Mucosa of descending colon (tissue), 3 donors: ENCODE measurements around the gene FAM234B. TPM values are rescaled to one million over a fixed set of nuclear protein-coding genes. Genes with fewer than 3 reads are reported as not detected.
"Not testable (repeated sequence)": the region's sequence is repeated elsewhere in the genome, so short reads cannot be mapped to it uniquely, and the experiment has no call there.

Experiments used
- ATAC-seq: fragments of 200-7000 bp; cut with Tn5 transposase; one replicate; pipeline ENCODE4 v1.9.1; 2020; ENCODE audit warnings: mild to moderate bottlenecking, moderate library complexity
- DNase-seq, 3 donors: peaks; one replicate each; pipeline ENCODE4 v3.0.0-alpha.2; 2020
- H3K36me3 ChIP-seq: fragments of 200-600 bp; one replicate; pipeline ENCODE4 v1.8.0; 2021; ENCODE audit warnings: low read depth, mild to moderate bottlenecking
- H3K4me1 ChIP-seq: fragments of 200-600 bp; one replicate; pipeline ENCODE4 v1.8.0; 2021; ENCODE audit warnings: low read depth, mild to moderate bottlenecking
- H3K4me3 ChIP-seq: fragments of 200-600 bp; one replicate; pipeline ENCODE4 v1.8.0; 2021; ENCODE audit warnings: mild to moderate bottlenecking
- H3K9me3 ChIP-seq: fragments of 200-600 bp; one replicate; pipeline ENCODE4 v1.8.0; 2021; ENCODE audit warnings: mild to moderate bottlenecking
- CTCF ChIP-seq: fragments of 200-600 bp; IDR thresholded peaks from one replicate; pipeline ENCODE4 v1.8.0; 2022; ENCODE audit warnings: antibody characterized with exemption, mild to moderate bottlenecking
- intact Hi-C, 2 donors: fragments of 100-400 bp; cut with DNase I in 1 of 2; cut with micrococcal nuclease in 1 of 2; formaldehyde crosslinking; loops; one replicate each; pipeline versions ENCODE4 v1.11.0 to v1.11.1; 2022; cut with DNase I, micrococcal nuclease
- total RNA-seq, 3 donors: library from RNA; stranded (reverse); fragmentation: NEBNext Ultra II Directional in 2 of 3; extraction: Animal tissue kit (Norgen Biotek cat#: 25700) in 2 of 3; gene quantifications; one replicate each; pipeline versions ENCODE4 v1.2.1 to v1.2.4, GENCODE V29; 2021 to 2023
- donor health status: DM: no; HTN: no; CAD: no; lungs with moderate emphysema.
- donor health status: DM: no; HTN: no; CAD: no.
- donor health status: DM: no; HTN: yes; CAD: no.

The FAM234B gene
- total RNA-seq, 3 donors from 2014 or later = 1.4 to 3.4 (median 1.9) TPM

- DNase-seq (no peak), ATAC-seq (no peak)
- intact Hi-C loops = no loop called here
- no peak for TF ChIP-seq CTCF
- H3K4me1 ChIP-seq = no peaks in the 10 kb centered on the region
- H3K9me3 ChIP-seq = no peaks in the 10 kb centered on the region
- H3K36me3 ChIP-seq = no peaks in the 10 kb centered on the region
- no peak overlapping the region for H3K4me3 ChIP-seq
Observed at GRCh38 chr12:13030541-13031291, 13.5 kb upstream of the FAM234B start.

GRCh38 chr12:13032164-13032563 is 12.0 kb upstream of the FAM234B start:
- H3K9me3 ChIP-seq = no peaks in the 10 kb centered on the region
- intact Hi-C loops = no loop called here
- no peak for TF ChIP-seq CTCF
- H3K4me3 ChIP-seq = no peak overlapping the region
- ATAC-seq (no peak), DNase-seq (no peak)
- H3K36me3 ChIP-seq = no peaks in the 10 kb centered on the region
- no peaks in the 10 kb centered on the region for H3K4me1 ChIP-seq

- DNase-seq (no peak), ATAC-seq (no peak)
- intact Hi-C loops = no loop called here
- no peak overlapping the region for H3K4me3 ChIP-seq
- no peaks in the 10 kb centered on the region for H3K36me3 ChIP-seq
- H3K9me3 ChIP-seq = no peaks in the 10 kb centered on the region
- no peak for TF ChIP-seq CTCF
- no peaks in the 10 kb centered on the region for H3K4me1 ChIP-seq
Observed at GRCh38 chr12:13033476-13033875, 10.7 kb upstream of the FAM234B start.

GRCh38 chr12:13035335-13035734 is 8.8 kb upstream of the FAM234B start:
- intact Hi-C loops = not testable (repeated sequence)

GRCh38 chr12:13036881-13037280 is 7.3 kb upstream of the FAM234B start:
- TF ChIP-seq CTCF = no peak
- DNase-seq = no peak
- H3K36me3 ChIP-seq = no peaks in the 10 kb centered on the region
- peaks cover 11% of the 10 kb centered on the region for H3K4me1 ChIP-seq
- intact Hi-C loops = no loop called here
- H3K9me3 ChIP-seq = no peaks in the 10 kb centered on the region
- H3K4me3 ChIP-seq = no peak overlapping the region
- ATAC-seq = no peak

More at GRCh38 chr12:13035335-13035734, 8.8 kb upstream of the FAM234B start:
- H3K9me3 ChIP-seq, ATAC-seq, H3K4me1 ChIP-seq, DNase-seq, H3K36me3 ChIP-seq, H3K4me3 ChIP-seq: not testable (repeated sequence)

- intact Hi-C loops = no loop called here
Observed at GRCh38 chr12:13038491-13039161, 5.6 kb upstream of the FAM234B start.

More at GRCh38 chr12:13038491-13039161, 5.6 kb upstream of the FAM234B start:
- Histone ChIP-seq H3K4me3 (no peak overlapping the region), H3K9me3 (no peaks in the 10 kb centered on the region), H3K36me3 (no peaks in the 10 kb centered on the region), H3K4me1 (peaks cover 11% of the 10 kb centered on the region)
- ATAC-seq (no peak), DNase-seq (no peak)
- TF ChIP-seq CTCF = no peak
